ENCODE data around the gene VTN.

The VTN gene

GRCh38 chr17:28395426-28395825 lies 25.3 kb upstream of the VTN start:
- no peak for DNase-seq (ENCODE audit: low read depth in 2 of 2)

GRCh38 chr17:28394337-28395116 lies 24.4 kb upstream of the VTN start:
- no peak for DNase-seq (ENCODE audit: low read depth in 2 of 2)

- DNase-seq (ENCODE audit: low read depth in 2 of 2), result no peak
Observed at GRCh38 chr17:28392491-28392890, 22.4 kb upstream of the VTN start.

- DNase-seq (ENCODE audit: low read depth in 2 of 2), result no peak
Observed at GRCh38 chr17:28391401-28391800, 21.3 kb upstream of the VTN start.

GRCh38 chr17:28390984-28391383 lies 20.9 kb upstream of the VTN start:
- DNase-seq (ENCODE audit: low read depth in 2 of 2), result no peak

GRCh38 chr17:28390563-28390962 lies 20.5 kb upstream of the VTN start:
- no peak for DNase-seq (ENCODE audit: low read depth in 2 of 2)

- no peak for DNase-seq (ENCODE audit: low read depth in 2 of 2)
Observed at GRCh38 chr17:28390141-28390540, 20.0 kb upstream of the VTN start.

GRCh38 chr17:28388106-28388505 lies 18.0 kb upstream of the VTN start:
- no peak for DNase-seq (ENCODE audit: low read depth in 2 of 2)

- no peak for DNase-seq (ENCODE audit: low read depth in 2 of 2)
Observed at GRCh38 chr17:28386391-28386790, 16.3 kb upstream of the VTN start.

GRCh38 chr17:28385406-28385805 lies 15.3 kb upstream of the VTN start:
- DNase-seq (ENCODE audit: low read depth in 2 of 2), result no peak

GRCh38 chr17:28385037-28385400 lies 14.9 kb upstream of the VTN start:
- DNase-seq (ENCODE audit: low read depth in 2 of 2), result no peak

- DNase-seq (ENCODE audit: low read depth in 2 of 2), result peak; percentile 24 to 55
Observed at GRCh38 chr17:28384281-28385036, 14.4 kb upstream of the VTN start.

GRCh38 chr17:28381141-28381825 lies 11.2 kb upstream of the VTN start:
- DNase-seq (ENCODE audit: low read depth in 2 of 2), result no peak

GRCh38 chr17:28379814-28380801 lies 10.0 kb upstream of the VTN start:
- no peak for DNase-seq (ENCODE audit: low read depth in 2 of 2)

GRCh38 chr17:28372945-28373274 lies 2.8 kb upstream of the VTN start:
- DNase-seq (ENCODE audit: low read depth in 2 of 2), result no peak

- no peak for DNase-seq (ENCODE audit: low read depth in 2 of 2)
Observed at GRCh38 chr17:28372203-28372944, 2.3 kb upstream of the VTN start.

GRCh38 chr17:28371245-28372202 lies 1.4 kb upstream of the VTN start, which contains the start of gene SARM1:
SARM1 (plus strand) TSS chr17:28371694; CDS start chr17:28372033, 339 bp downstream.
- peak; percentile 65 to 78 for DNase-seq (ENCODE audit: low read depth in 2 of 2)

GRCh38 chr17:28370744-28371103 lies 617 bp upstream of the VTN start:
- no peak for DNase-seq (ENCODE audit: low read depth in 2 of 2)

GRCh38 chr17:28369684-28370034 lies 448 bp downstream of the VTN start:
- no peak for DNase-seq (ENCODE audit: low read depth in 2 of 2)
